ENCODE results near the gene ALS2. TPM values are rescaled to one million over a fixed set of nuclear protein-coding genes. Genes with fewer than 3 reads are reported as not detected.

Gene ALS2
- total and polyA plus RNA-seq, 2 donors (not counting 1 experiment from before 2014, with no cell fraction given), result 1.4 to 16.7 TPM

DNA sequence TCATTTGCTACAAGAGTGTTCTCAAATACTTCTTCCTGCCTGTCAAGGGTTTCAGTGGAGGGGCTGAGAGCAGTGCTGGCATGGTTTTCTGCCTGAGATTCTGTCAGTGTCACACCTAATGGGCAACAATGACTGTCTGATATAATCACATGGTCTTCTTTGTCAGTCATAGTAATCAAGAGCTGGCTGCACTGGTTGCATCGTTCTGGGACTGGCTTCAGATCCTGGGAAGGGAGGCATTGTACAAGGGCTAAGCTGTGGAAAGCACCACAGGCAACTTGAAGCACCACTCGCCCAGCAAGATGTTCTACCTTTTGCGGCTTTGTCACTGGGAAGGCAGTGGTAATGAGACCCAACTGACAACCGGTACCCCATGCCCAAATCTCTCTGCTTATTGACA, 19.6 kb downstream of the ALS2 start:
- Histone ChIP-seq H3K4me3 (ENCODE audit: control extremely low read depth in 1 of 5, extremely low read depth in 1 of 5, insufficient read depth in 1 of 5, low read depth in 2 of 5, low read length in 4 of 5) (no peak overlapping the region), H3K4me2 (replicated peaks; ENCODE audit: low read depth, low read length, poor library complexity, severe bottlenecking) (no peak overlapping the region), H3K9me3 (ENCODE audit: control extremely low read depth in 1 of 3, control insufficient read depth in 2 of 3, insufficient read depth in 1 of 3, low read length in 2 of 3) (no peaks in the 10 kb centered on the region), H3K36me3 (replicated peaks in 1 of 2; ENCODE audit: control extremely low read depth in 1 of 2, control insufficient read depth in 1 of 2, extremely low read depth in 1 of 2, insufficient read depth in 2 of 2, low read length in 1 of 2) (peaks cover 3 to 9% of the 10 kb centered on the region in 2 experiments), H3K27me3 (replicated peaks in 1 of 4; ENCODE audit: control extremely low read depth in 1 of 4, control insufficient read depth in 3 of 4, insufficient read depth in 4 of 4, low read length in 3 of 4) (no peaks in the 10 kb centered on the region), H3K4me1 (ENCODE audit: control insufficient read depth in 2 of 2, insufficient read depth in 2 of 2, low read length in 2 of 2) (no peaks in the 10 kb centered on the region), H2AFZ (ENCODE audit: insufficient read depth, low read depth, low read length, poor library complexity, severe bottlenecking) (no peak overlapping the region), H3K9ac (ENCODE audit: low read length) (no peak overlapping the region), H3K79me2 (ENCODE audit: control insufficient read depth, insufficient read depth, low read length) (no peaks in the 10 kb centered on the region), H4K20me1 (ENCODE audit: control insufficient read depth, insufficient read depth, low read length, poor library complexity, severe bottlenecking) (no peaks in the 10 kb centered on the region), H3K27ac (ENCODE audit: low read length in 2 of 2) (no peak overlapping the region)
- TF ChIP-seq, protein P1, sequence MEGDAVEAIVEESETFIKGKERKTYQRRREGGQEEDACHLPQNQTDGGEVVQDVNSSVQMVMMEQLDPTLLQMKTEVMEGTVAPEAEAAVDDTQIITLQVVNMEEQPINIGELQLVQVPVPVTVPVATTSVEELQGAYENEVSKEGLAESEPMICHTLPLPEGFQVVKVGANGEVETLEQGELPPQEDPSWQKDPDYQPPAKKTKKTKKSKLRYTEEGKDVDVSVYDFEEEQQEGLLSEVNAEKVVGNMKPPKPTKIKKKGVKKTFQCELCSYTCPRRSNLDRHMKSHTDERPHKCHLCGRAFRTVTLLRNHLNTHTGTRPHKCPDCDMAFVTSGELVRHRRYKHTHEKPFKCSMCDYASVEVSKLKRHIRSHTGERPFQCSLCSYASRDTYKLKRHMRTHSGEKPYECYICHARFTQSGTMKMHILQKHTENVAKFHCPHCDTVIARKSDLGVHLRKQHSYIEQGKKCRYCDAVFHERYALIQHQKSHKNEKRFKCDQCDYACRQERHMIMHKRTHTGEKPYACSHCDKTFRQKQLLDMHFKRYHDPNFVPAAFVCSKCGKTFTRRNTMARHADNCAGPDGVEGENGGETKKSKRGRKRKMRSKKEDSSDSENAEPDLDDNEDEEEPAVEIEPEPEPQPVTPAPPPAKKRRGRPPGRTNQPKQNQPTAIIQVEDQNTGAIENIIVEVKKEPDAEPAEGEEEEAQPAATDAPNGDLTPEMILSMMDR (IDR thresholded peaks at IDR 0.05), result no peak
- no peak for TF ChIP-seq EZH2 (IDR thresholded peaks at IDR 0.05; ENCODE audit: borderline replicate concordance, insufficient read depth, low read depth, low read length, poor library complexity, severe bottlenecking)
- no peaks in the 10 kb centered on the region for H3K9me3 Mint-ChIP-seq (ENCODE audit: insufficient read depth)
- WGBS (ENCODE audit: insufficient coverage), result 98% methylated on average over 4 of the region's 4 CpGs
- ChIA-PET CTCF (no interaction called here), POLR2A (no interaction called here)
- DNase-seq (no peak), ATAC-seq (ENCODE audit: low read depth) (no peak)
- H3K27me3 Mint-ChIP-seq, result no peaks in the 10 kb centered on the region
- intact Hi-C loops (cut with micrococcal nuclease), result no loop called here
- no peaks in the 10 kb centered on the region for H3K4me1 Mint-ChIP-seq
- H3K27ac Mint-ChIP-seq, result no peak overlapping the region
- H3K4me3 Mint-ChIP-seq, result no peak overlapping the region

DNA sequence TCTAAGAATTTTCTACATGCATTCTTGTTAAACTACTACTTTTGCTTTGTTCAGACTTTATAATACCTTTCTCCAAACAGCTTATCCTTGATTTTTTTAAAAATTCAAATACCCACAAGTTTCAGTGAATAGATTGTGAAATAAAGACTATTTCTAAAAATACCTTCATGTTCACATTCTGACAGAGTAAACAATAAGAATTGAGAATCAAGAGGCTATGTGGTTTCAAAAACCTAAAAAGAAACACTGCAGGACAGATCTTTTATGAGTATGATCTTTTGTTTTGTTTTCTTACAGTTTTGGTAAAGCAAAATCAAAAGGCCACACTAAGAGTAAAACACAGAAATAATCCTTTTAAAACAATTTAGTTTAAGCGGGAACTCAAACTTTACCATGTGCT, 21.2 kb downstream of the ALS2 start:
- no peak overlapping the region for H3K4me2 ChIP-seq (replicated peaks; ENCODE audit: low read depth, low read length, poor library complexity, severe bottlenecking)
- H3K4me1 ChIP-seq (ENCODE audit: control insufficient read depth in 2 of 2, insufficient read depth in 2 of 2, low read length in 2 of 2), result no peaks in the 10 kb centered on the region
- TF ChIP-seq EZH2 (IDR thresholded peaks at IDR 0.05; ENCODE audit: borderline replicate concordance, insufficient read depth, low read depth, low read length, poor library complexity, severe bottlenecking), result no peak
- TF ChIP-seq, protein P1 (IDR thresholded peaks at IDR 0.05), result no peak
- H3K27me3 Mint-ChIP-seq, result no peaks in the 10 kb centered on the region
- intact Hi-C loops (cut with micrococcal nuclease), result no loop called here
- CTCF ChIA-PET, result no interaction called here
- H3K4me3 ChIP-seq (ENCODE audit: control extremely low read depth in 1 of 5, extremely low read depth in 1 of 5, insufficient read depth in 1 of 5, low read depth in 2 of 5, low read length in 4 of 5), result no peak overlapping the region
- no peak overlapping the region for H2AFZ ChIP-seq (ENCODE audit: insufficient read depth, low read depth, low read length, poor library complexity, severe bottlenecking)
- no peaks in the 10 kb centered on the region for H3K79me2 ChIP-seq (ENCODE audit: control insufficient read depth, insufficient read depth, low read length)
- no peak for ATAC-seq (ENCODE audit: low read depth)
- no peak overlapping the region for H3K27ac Mint-ChIP-seq
- no peaks in the 10 kb centered on the region for H3K27me3 ChIP-seq (replicated peaks in 1 of 4; ENCODE audit: control extremely low read depth in 1 of 4, control insufficient read depth in 3 of 4, insufficient read depth in 4 of 4, low read length in 3 of 4)
- no peak for DNase-seq
- H3K9ac ChIP-seq (ENCODE audit: low read length), result no peak overlapping the region
- POLR2A ChIA-PET, result no interaction called here
- H3K4me3 Mint-ChIP-seq, result no peak overlapping the region
- peaks cover 3 to 7% of the 10 kb centered on the region in 2 experiments for H3K36me3 ChIP-seq (replicated peaks in 1 of 2; ENCODE audit: control extremely low read depth in 1 of 2, control insufficient read depth in 1 of 2, extremely low read depth in 1 of 2, insufficient read depth in 2 of 2, low read length in 1 of 2)
- WGBS (ENCODE audit: insufficient coverage), result no CpG with 5 or more reads among the region's 1 CpG
- no peaks in the 10 kb centered on the region for H3K4me1 Mint-ChIP-seq
- no peaks in the 10 kb centered on the region for H3K9me3 ChIP-seq (ENCODE audit: control extremely low read depth in 1 of 3, control insufficient read depth in 2 of 3, insufficient read depth in 1 of 3, low read length in 2 of 3)
- H3K27ac ChIP-seq (ENCODE audit: low read length in 2 of 2), result no peak overlapping the region
- no peaks in the 10 kb centered on the region for H4K20me1 ChIP-seq (ENCODE audit: control insufficient read depth, insufficient read depth, low read length, poor library complexity, severe bottlenecking)
- no peaks in the 10 kb centered on the region for H3K9me3 Mint-ChIP-seq (ENCODE audit: insufficient read depth)

All from B cell (primary cell).